HG03135 (cell line): Measurements from ENCODE around the gene PSMD7.

ENCODE experiments used
- ATAC-seq: cut with Tn5 transposase; IDR thresholded peaks from one replicate; pipeline ENCODE4 v1.9.1; 2021; ENCODE audit warnings: mild to moderate bottlenecking, moderate library complexity; ENCODE audit not compliant: unreplicated experiment

PSMD7 gene

DNA sequence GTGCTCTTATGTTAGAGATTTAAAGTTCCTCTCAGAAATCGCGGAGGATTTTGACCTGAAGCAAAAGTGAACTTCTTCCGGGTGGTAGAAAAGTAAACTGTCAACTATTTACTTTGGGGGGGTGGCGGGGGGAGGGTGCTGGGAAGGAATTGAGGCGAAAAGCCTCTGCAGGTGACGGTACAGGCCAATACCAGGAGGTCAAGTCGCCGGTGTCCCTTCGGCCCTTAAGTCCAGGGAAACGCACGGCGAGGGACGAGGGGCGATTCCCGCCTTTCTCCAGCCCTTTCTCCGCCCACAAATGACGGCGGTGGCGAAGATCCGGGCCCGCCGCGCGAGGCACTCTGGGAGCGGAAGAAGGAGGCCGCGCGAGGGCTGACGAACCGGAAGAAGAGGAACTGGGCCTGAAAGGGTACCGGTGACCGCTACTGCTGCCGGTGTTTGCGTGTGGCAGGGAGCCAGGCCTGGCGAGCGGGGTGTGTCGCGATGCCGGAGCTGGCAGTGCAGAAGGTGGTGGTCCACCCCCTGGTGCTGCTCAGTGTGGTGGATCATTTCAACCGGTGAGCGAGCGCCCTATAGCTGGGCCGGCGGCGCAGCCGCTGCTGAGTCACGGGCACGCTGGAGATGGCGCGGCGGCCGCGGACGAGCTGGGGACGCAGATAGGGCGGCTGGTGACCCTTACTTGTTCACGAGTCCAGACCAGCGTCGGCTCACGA lies at the start of gene PSMD7:
Gene PSMD7 (plus strand): TSS at position 383 of the 713 bp plus-strand sequence. CDS start 101 bp downstream, at position 484.
- ATAC-seq = peak; percentile 88

- ATAC-seq = no peak
Measured at GRCh38 chr16:74249254-74249653, 47.4 kb upstream of the PSMD7 start.

DNA sequence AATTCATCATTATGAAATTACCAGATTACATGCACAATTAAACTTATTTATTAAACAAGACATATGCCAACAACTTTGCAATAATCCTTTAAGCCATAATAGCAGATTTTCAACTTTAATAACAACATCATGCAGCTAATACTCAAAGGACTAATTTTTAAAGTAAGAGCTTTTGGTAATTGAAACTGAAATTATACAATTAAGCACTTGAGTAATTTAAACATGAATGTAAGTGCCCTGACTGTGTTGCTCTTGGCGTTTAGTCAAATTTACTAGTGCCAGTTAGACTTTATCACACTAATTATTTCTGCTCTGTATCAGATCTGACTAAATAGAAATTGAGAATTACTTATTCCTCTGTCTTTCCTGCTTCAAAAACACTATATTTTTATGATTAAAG lies 46.8 kb upstream of the PSMD7 start:
- ATAC-seq = no peak

GRCh38 chr16:74252329-74252728 lies 44.3 kb upstream of the PSMD7 start:
- ATAC-seq = no peak

DNA sequence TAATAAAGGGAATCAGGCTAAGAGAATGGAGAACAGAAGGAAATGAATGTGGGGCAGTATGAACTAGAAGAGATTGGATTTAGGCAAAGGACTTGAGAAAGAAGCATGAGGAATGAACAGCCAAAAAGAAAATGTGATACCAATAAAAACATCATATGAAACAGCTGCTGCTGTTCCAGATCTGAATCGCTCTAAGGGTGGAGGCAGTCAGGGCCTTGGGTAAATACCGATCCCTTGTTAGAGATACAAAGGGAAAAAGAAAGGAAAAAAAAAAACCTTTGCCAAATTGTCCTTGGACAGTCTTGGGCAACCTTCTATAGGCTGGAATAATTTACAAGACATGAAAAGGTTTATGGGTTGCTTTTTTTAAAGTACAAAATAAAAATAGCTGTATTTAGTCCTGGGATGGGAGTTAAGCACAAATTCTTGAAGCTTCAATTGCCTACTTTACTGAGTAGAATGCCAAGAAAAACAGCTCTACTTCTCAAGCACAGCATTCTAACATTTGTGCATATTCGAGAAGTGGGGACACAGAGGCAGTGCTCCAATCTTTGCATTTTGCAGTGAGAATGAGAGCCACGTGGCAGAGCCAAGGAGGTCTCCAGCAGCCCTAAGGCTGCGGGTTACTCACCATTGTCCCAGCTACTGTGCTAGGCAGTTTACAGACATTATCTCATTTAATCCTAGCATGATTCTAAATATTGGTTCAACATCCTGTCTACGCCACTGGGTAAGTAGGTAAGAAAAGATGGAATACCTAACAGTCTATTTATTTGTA lies 43.3 kb upstream of the PSMD7 start:
- ATAC-seq = no peak

- no peak for ATAC-seq
Measured at GRCh38 chr16:74257061-74257460, 39.6 kb upstream of the PSMD7 start.

- no peak for ATAC-seq
Measured at GRCh38 chr16:74261068-74261467, 35.5 kb upstream of the PSMD7 start.

GRCh38 chr16:74264811-74265210 lies 31.8 kb upstream of the PSMD7 start:
- no peak for ATAC-seq

GRCh38 chr16:74268372-74268782 lies 28.2 kb upstream of the PSMD7 start:
- no peak for ATAC-seq

GRCh38 chr16:74271872-74272271 lies 24.7 kb upstream of the PSMD7 start:
- no peak for ATAC-seq

GRCh38 chr16:74275031-74275636 lies 21.5 kb upstream of the PSMD7 start:
- ATAC-seq = no peak

- no peak for ATAC-seq
Measured at GRCh38 chr16:74275711-74276110, 20.9 kb upstream of the PSMD7 start.

DNA sequence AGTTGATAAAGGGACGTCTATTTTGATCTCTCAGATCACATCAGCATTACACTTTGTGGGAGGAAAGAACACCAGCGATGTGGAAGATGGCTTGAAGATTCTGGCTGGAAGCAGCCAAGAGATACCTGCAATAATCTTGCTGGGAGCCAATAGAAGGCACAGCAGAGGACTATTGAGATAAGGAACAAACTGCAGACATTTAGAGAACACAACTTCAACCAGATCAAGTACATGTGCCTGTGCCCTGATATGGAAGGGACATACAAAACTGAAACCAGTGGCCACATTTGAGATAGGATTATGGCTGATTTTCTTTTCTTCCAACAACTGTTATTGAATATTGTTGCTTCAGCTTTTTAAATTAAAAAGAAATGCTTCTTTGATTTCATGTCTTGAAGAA lies 18.6 kb upstream of the PSMD7 start:
- ATAC-seq = no peak

- no peak for ATAC-seq
Measured at GRCh38 chr16:74279266-74279665, 17.3 kb upstream of the PSMD7 start.

DNA sequence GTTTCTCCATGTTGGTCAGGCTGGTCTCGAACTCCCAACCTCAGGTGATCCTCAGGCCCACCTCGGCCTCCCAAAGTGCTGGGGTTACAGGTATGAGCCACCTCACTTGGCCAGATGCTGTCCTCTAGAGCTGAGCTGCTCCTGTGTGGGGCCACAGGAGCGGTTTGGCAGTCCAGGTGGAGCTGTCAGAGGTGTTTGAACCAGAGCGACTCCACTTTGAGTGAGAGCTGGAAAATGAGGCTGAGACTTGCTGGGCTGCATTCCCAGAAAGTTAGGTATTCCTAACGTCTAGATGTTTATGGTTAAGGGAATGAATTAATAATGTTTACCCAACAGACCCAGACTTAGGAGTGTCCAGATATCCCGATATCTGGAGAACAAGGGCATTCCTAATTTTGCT lies 16.8 kb upstream of the PSMD7 start:
- ATAC-seq = no peak

DNA sequence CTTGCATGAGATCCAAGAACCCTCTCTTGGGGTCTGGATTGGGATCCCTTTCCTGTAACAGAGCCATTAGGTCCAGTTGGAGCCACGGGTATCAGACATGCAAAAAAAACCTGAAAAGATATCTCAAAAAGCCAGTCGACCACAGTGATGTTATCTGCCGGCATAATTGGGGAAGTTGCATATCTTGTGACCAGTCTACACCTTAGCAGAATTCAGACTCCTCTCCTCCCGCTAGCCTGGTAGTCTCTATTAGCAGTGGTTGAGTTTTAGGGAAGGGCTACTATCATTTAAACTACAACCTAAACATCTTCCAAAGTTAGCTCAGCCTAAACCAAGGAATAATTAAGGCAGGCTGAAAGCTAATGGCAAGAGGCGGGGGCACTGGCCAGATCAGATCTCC lies 16.2 kb upstream of the PSMD7 start:
- ATAC-seq = no peak

GRCh38 chr16:74281300-74281699 lies 15.3 kb upstream of the PSMD7 start:
- no peak for ATAC-seq

- no peak for ATAC-seq
Measured at GRCh38 chr16:74283716-74284115, 12.9 kb upstream of the PSMD7 start.

DNA sequence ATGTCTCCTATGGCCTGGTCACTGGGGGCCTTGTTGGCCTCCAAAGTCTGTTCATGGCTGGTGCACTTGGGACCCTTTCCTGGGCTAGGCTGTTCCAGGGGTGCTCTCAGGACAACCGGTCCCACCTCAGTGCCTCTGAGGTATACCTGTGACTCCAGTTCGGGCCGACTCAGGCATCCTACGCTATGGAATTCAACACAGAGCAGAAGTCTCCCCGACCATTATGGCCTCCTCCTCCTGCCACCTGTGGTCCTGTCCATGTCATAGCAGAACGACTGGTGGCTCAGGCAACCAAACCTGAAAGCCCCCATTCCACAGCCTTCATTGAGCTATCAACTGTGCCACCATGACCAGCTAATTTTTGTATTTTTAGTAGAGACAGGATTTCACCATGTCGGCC lies 8.5 kb upstream of the PSMD7 start:
- no peak for ATAC-seq

DNA sequence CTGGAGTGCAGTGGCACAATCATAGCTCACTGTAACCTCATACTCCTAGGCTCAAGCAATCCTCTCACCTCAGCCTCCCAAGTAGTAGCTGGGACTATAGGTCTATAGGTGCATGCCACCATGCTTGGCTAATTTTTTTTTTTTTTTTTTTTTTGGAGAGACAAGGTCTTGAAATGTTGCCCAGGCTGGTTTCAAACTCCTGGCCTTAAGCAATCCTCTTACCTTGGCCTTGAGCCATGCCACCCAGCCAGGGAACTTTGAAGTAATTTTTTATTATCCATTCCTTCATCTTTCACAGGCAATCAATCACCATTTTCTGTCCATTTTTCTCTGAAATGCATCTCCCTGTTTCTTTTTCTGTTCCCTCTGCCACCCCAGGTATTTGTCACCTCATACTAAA lies 6.3 kb upstream of the PSMD7 start:
- no peak for ATAC-seq

DNA sequence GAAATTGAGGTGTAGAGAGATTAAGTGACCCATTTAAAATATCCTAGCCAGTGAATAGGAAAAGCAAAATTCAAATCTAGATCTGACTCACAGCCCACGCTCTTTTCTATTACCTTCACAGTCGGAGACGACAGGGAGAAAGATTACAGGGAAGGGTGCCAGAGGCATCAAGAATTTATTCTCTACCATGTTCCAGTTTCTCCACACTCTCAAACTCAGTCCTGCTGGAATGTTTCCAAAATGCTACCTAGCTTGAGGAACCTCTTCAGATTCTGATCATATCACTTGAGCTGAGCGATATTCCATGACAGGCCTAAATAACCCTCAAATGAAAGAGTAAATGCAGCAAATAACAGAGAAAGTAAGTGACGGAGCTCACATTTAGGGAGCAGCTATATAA lies 5.4 kb upstream of the PSMD7 start:
- no peak for ATAC-seq

- ATAC-seq = no peak
Measured at GRCh38 chr16:74291577-74292208, 4.9 kb upstream of the PSMD7 start.
